H1 (cell line): ENCODE results near the gene KDF1. TPM values are rescaled to one million over a fixed set of nuclear protein-coding genes. Genes with fewer than 3 reads are reported as not detected.

Experiments
- CTBP2 ChIP-seq: IDR thresholded peaks from 2 replicates; pipeline ENCODE4 v1.7.0; 2011; ENCODE audit warnings: borderline replicate concordance, mild to moderate bottlenecking, moderate library complexity, mixed read lengths, low read length; ENCODE audit not compliant: insufficient read depth, insufficient read length
- CTCF ChIP-seq, 3 experiments: IDR thresholded peaks; 1 replicate in 2 of 3; 2 replicates in 1 of 3; pipeline versions ENCODE4 v1.5.1 to v1.6.1; 2011; ENCODE audit warnings: low read length in 3 of 3, mild to moderate bottlenecking in 3 of 3, inconsistent platforms in 2 of 3, low read depth in 1 of 3, moderate library complexity in 1 of 3; ENCODE audit not compliant: insufficient read depth in 1 of 3; ENCODE audit errors: control extremely low read depth in 1 of 3
- SRF ChIP-seq: IDR thresholded peaks from 2 replicates; pipeline ENCODE4 v1.6.1; 2011; ENCODE audit warnings: mild to moderate bottlenecking, low read depth, low read length, moderate library complexity
- ZNF274 ChIP-seq: IDR thresholded peaks from 2 replicates; pipeline ENCODE4 v1.7.0; 2012; ENCODE audit warnings: low read length, borderline replicate concordance; ENCODE audit errors: extremely low read depth
- polyA plus RNA-seq, 7 experiments: library from polyadenylated mRNA; depleted of rRNA in 3 of 7; stranded (reverse) in 5 of 7; unstranded in 2 of 7; fragments of >200 nt in 5 of 7; fragments of 200-250 nt in 2 of 7; gene quantifications; 1 replicate in 5 of 7; 2 replicates in 1 of 7; 4 replicates in 1 of 7; pipeline versions ENCODE4 v1.2.1 to v1.2.3, GENCODE V29; 2011 to 2013; ENCODE audit warnings: missing spikeins in 2 of 7, mixed read lengths in 2 of 7
- total RNA-seq: library from RNA; stranded (reverse); fragmentation: NEBNext Ultra II Directional; extraction: Animal tissue kit (Norgen Biotek cat#: 25700); gene quantifications from 2 replicates; pipeline ENCODE4 v1.2.1, GENCODE V29; 2021
- TF ChIP-seq, protein P1 (sequence below): IDR thresholded peaks from 2 replicates; pipeline ENCODE4 v1.6.1; 2011; ENCODE audit warnings: low read depth, mild to moderate bottlenecking, low read length; ENCODE audit not compliant: insufficient read depth

The KDF1 gene
- total and polyA plus RNA-seq, 2 of the 8 experiments (the other 6 are each of a cell fraction or from before 2014, with no cell fraction given), result 16.9 to 37.5 TPM

- TF ChIP-seq CTCF (IDR thresholded peaks at IDR 0.05; ENCODE audit: control extremely low read depth in 1 of 3, insufficient read depth in 1 of 3, low read depth in 1 of 3, low read length in 3 of 3) (peak; percentile 15 to 34 (median 26); a peak in 2 of 4 replicates), SRF (no peak), ZNF274 (no peak), CTBP2 (no peak)
- TF ChIP-seq, protein P1, sequence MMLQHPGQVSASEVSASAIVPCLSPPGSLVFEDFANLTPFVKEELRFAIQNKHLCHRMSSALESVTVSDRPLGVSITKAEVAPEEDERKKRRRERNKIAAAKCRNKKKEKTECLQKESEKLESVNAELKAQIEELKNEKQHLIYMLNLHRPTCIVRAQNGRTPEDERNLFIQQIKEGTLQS, result no peak
Observed at GRCh38 chr1:26959722-26960624, at the start of gene KDF1 (continued).
